Anterior cingulate cortex (tissue), 58 donors: Measurements from ENCODE around the gene CCL25.

ENCODE experiments used
- DNase-seq, 58 donors: peaks; one replicate each; lab custom pipeline; 2025; lab: John Stamatoyannopoulos, UW

CCL25 gene

GRCh38 chr19:8108560-8109445, 56.2 kb downstream of the CCL25 start:
- no peak for DNase-seq

GRCh38 chr19:8109455-8109854, 56.9 kb downstream of the CCL25 start:
- no peak for DNase-seq

- DNase-seq: no peak
Observed at GRCh38 chr19:8109890-8110662, 57.5 kb downstream of the CCL25 start.

GRCh38 chr19:8110931-8111330, 58.4 kb downstream of the CCL25 start:
- DNase-seq: no peak

GRCh38 chr19:8111376-8111775, 58.8 kb downstream of the CCL25 start:
- no peak for DNase-seq
